Heart right ventricle (tissue), 16 donors: Measurements from ENCODE around the gene ABLIM1. TPM values are rescaled to one million over a fixed set of nuclear protein-coding genes. Genes with fewer than 3 reads are reported as not detected.

Source experiments
- ATAC-seq, 8 donors: fragments of 200-7000 bp; cut with Tn5 transposase; one replicate each; pipeline ENCODE4 v1.9.1; 2020; ENCODE audit warnings: mild to moderate bottlenecking in 8 of 8, moderate library complexity in 8 of 8, moderate number of reproducible peaks in 1 of 8
- DNase-seq, 2 donors: peaks; one replicate each; pipeline ENCODE4 v3.0.0-alpha.2; 2020
- H3K27ac ChIP-seq, 10 donors: fragments of 200-600 bp; sonication (generic) in 2 of 10; one replicate each; pipeline versions ENCODE4 v1.5.0 to v1.8.0; 2020 to 2022; ENCODE audit warnings: mild to moderate bottlenecking in 3 of 10
- H3K27me3 ChIP-seq, 7 donors: fragments of 200-600 bp; one replicate each; pipeline ENCODE4 v1.8.0; 2021 to 2022; ENCODE audit warnings: mild to moderate bottlenecking in 2 of 7
- H3K36me3 ChIP-seq, 9 donors: fragments of 200-600 bp; sonication (generic) in 1 of 9; one replicate each; pipeline versions ENCODE4 v1.5.0 to v1.8.0; 2020 to 2022; ENCODE audit warnings: mild to moderate bottlenecking in 2 of 9
- H3K4me1 ChIP-seq, 9 donors: fragments of 200-600 bp; sonication (generic) in 1 of 9; one replicate each; pipeline versions ENCODE4 v1.5.0 to v1.8.0; 2020 to 2022; ENCODE audit warnings: mild to moderate bottlenecking in 4 of 9
- H3K4me3 ChIP-seq, 10 donors: fragments of 200-600 bp; sonication (generic) in 2 of 10; one replicate each; pipeline versions ENCODE4 v1.5.0 to v1.8.0; 2020 to 2022; ENCODE audit warnings: mild to moderate bottlenecking in 7 of 10, moderate library complexity in 2 of 10
- H3K9me3 ChIP-seq, 11 donors: fragments of 200-600 bp in 10 of 11; sonication (generic) in 2 of 11; one replicate each; pipeline versions ENCODE4 v1.5.0 to v1.8.0; 2013 to 2022; ENCODE audit warnings: mild to moderate bottlenecking in 2 of 11, control low read depth in 1 of 11, moderate library complexity in 1 of 11
- WGBS, 2 donors: extraction: QIAGEN DNeasy Blood & Tissue Kit; methylation state at CpG; one replicate each; pipeline ENCODE4 v1.1.7; 2013; ENCODE audit warnings: inconsistent platforms in 1 of 2; 5-methylcytosine and 5-hydroxymethylcytosine counted together
- intact Hi-C, 10 donors: fragments of 100-400 bp; cut with DNase I; formaldehyde crosslinking; loops; one replicate each; pipeline versions ENCODE4 v1.11.1 to v1.14.2; 2022
- polyA plus RNA-seq, 2 donors: library from polyadenylated mRNA; stranded (reverse); fragments of 200-250 nt; gene quantifications; one replicate each; pipeline ENCODE4 v1.2.3, GENCODE V29; 2013
- total RNA-seq, 10 donors: library from RNA; stranded (reverse); fragmentation: NEBNext Ultra II Directional in 3 of 10; extraction: Animal tissue kit (Norgen Biotek cat#: 25700) in 3 of 10; gene quantifications; one replicate each; pipeline versions ENCODE4 v1.2.1 to v1.2.4, GENCODE V29; 2021 to 2023
- TF ChIP-seq, protein P1 (sequence below), 9 donors: fragments of 200-600 bp; sonication (generic) in 2 of 9; IDR thresholded peaks; one replicate each; pipeline versions ENCODE4 v1.5.0 to v1.8.0; 2021 to 2022; ENCODE audit warnings: antibody characterized with exemption in 9 of 9, mild to moderate bottlenecking in 5 of 9, moderate library complexity in 1 of 9
- donor health status: Arrhythmogenic right ventricular cardiomyopathy.
- donor health status: ischemic (EF 13 %, LVEDD 7.1; RV severe dilation, severe dysfunction).
- donor health status: healthy with polysubstance abuse.
- donor health status: DM: no; HTN: yes; CAD: no.
- donor health status: DM: no; HTN: no; CAD: no.
- donor health status: ischemic (EF 25% LVEDD 6.9; RV normal size, moderate dysfunction).
- donor health status: ischemic (EF 25% LVEDD 5.7; RV mildly dilated, moderate dysfunction).
- donor health status: healthy.
- donor health status: DM: yes; HTN: yes; CAD: no.
- donor health status: Ischemic cardiomyopathy.
- donor health status: ischemic (EF 35%, LVEDD 5.7; RV mildly dilated, moderate dysfunction).
- donor health status: nonischemic (EF 11% LVEDD 7.7; RV severe dilation, severe dysfunction).
- donor health status: DM: yes; HTN: yes; CAD: no.
- donor health status: PGD.
- donor health status: ischemic (EF 29% LVEDD 5.4; RV normal size, mild dysfunction).
- donor health status: nonischemic (EF 23%, LVEDD 6.1; RV moderate dilation, normal function).

ABLIM1 gene
- total and polyA plus RNA-seq, 12 donors, result 119 to 816 (median 600) TPM

DNA sequence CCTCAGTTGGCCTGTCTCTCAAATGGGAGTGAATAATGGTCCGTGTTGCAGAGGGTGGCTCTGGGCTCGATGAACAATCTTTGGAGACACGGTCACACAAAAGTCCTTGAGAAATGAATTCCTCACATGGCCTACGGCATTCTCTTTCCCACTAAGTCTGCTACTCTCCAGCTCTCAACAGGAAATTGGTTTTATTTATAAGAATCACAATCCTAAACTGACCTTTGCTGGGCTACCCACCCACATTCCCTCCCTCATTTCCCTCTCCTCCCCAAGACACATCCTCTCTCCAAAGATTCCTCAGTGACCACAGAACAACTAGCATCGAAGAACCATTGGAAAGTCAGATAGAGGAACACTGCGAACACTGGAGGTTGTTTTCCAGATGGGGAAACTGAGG, 258.5 kb downstream of the ABLIM1 start:
- Histone ChIP-seq H3K4me3 (no peak overlapping the region), H3K4me1 (peaks cover 0 to 81% (median 53%) of the 10 kb centered on the region in 9 donors)
- intact Hi-C loops, result loop anchor here in 1 of 10 donors (10.0 kb wide), 1 partner anchor 55 kb away; no protein-coding TSS in a partner anchor

DNA sequence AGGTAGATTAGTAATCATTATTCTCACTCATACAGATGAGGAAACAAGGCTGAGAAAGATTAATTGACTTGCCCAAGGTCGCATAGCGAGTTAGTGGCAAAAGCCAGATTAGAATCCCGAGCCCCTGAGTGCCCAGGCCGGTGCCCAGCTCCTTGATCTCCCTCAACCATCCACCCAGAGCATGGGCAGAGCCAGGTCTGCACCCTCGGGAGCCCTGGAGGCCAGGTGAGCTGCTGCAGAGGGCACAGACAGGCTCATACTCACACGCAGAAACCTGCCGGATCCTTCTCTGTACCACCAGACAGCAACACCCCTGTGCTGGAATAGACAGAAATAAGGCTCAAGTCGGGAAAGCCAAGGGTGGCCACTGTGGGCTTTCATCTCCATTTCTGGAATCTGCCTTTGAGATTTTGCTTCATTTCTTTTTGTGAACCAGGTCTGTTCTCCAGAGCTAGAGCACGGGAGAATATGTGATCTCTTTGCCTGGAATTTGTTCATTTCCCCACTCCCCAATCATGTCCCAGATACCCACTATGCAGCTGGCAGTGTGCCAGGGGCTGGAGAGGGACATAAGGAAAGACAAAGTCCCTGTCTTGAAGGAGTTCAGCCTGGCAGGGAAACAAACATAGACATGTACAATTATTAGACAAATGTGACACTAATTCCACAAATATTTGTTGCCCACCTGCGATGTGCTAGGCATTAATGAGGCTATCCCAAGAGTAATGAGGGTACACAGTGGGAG, 259.3 kb downstream of the ABLIM1 start:
- intact Hi-C loops, result loop anchor here in 1 of 10 donors (10.0 kb wide), 1 partner anchor 54 kb away; no protein-coding TSS in a partner anchor
- 86 to 87% methylated on average over 10 of the region's 10 CpGs for WGBS, 2 donors
- ATAC-seq (no peak), DNase-seq (no peak)
- H3K27ac ChIP-seq, result peak overlapping the region in 2 of 10 donors; percentile 34 to 51
- H3K36me3 ChIP-seq, result no peaks in the 10 kb centered on the region
- TF ChIP-seq, protein P1, sequence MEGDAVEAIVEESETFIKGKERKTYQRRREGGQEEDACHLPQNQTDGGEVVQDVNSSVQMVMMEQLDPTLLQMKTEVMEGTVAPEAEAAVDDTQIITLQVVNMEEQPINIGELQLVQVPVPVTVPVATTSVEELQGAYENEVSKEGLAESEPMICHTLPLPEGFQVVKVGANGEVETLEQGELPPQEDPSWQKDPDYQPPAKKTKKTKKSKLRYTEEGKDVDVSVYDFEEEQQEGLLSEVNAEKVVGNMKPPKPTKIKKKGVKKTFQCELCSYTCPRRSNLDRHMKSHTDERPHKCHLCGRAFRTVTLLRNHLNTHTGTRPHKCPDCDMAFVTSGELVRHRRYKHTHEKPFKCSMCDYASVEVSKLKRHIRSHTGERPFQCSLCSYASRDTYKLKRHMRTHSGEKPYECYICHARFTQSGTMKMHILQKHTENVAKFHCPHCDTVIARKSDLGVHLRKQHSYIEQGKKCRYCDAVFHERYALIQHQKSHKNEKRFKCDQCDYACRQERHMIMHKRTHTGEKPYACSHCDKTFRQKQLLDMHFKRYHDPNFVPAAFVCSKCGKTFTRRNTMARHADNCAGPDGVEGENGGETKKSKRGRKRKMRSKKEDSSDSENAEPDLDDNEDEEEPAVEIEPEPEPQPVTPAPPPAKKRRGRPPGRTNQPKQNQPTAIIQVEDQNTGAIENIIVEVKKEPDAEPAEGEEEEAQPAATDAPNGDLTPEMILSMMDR (IDR thresholded peaks at IDR 0.05), result no peak
- H3K4me1 ChIP-seq, result peaks cover 2 to 82% (median 49%) of the 10 kb centered on the region in 9 donors
- H3K9me3 ChIP-seq, result no peaks in the 10 kb centered on the region
- H3K4me3 ChIP-seq, result no peak overlapping the region
- H3K27me3 ChIP-seq, result peaks cover 0 to 47% (median 6%) of the 10 kb centered on the region in 7 donors

More for the DNA sequence above, 258.5 kb downstream of the ABLIM1 start:
- no peaks in the 10 kb centered on the region for H3K36me3 ChIP-seq
- H3K9me3 ChIP-seq, result no peaks in the 10 kb centered on the region
- TF ChIP-seq, protein P1 (IDR thresholded peaks at IDR 0.05), result no peak
- DNase-seq (no peak), ATAC-seq (no peak)
- 68 to 70% methylated on average over 6 of the region's 6 CpGs for WGBS, 2 donors
- peak overlapping the region in 5 of 10 donors; percentile 20 to 44 (median 34) for H3K27ac ChIP-seq
- peaks cover 0 to 50% (median 8%) of the 10 kb centered on the region in 7 donors for H3K27me3 ChIP-seq

DNA sequence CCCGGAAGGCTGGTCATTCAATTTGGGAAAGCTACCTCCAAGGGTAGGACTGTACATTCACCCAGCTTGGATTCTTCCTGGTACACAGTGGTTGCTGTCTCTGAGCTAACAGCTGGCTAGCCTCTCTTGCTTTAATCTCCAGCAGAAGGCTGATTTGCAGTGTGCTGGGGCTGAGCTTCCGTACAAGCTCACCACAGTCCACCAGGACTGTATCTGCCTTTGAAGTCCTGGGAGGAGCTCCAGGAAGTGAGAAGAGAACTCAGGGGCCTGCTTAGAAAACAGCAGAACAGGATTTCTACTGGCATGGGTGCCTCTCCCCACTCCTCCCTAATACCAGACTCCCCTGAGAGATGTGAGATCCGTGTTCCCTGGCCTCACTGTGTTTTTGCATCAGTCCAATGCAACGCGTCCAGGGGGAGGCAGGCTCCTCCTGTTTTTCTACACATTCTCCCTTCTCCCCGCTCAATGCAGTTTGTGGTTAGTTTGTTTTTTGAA, 260.4 kb downstream of the ABLIM1 start:
- H3K4me3 ChIP-seq, result peak overlapping the region in 5 of 10 donors; percentile 0 to 16 (median 9)
- TF ChIP-seq, protein P1 (IDR thresholded peaks at IDR 0.05), result no peak
- no peaks in the 10 kb centered on the region for H3K9me3 ChIP-seq
- DNase-seq (no peak), ATAC-seq (peak in 6 of 8 donors; percentile 40 to 56 (median 46))
- H3K4me1 ChIP-seq, result peaks cover 3 to 82% (median 50%) of the 10 kb centered on the region in 9 donors
- intact Hi-C loops, result loop anchor here in 1 of 10 donors (10.0 kb wide), 1 partner anchor 53 kb away; no protein-coding TSS in a partner anchor
- H3K36me3 ChIP-seq, result no peaks in the 10 kb centered on the region
- peak overlapping the region in 8 of 10 donors; percentile 1 to 59 (median 32) for H3K27ac ChIP-seq
- peaks cover 0 to 37% (median 6%) of the 10 kb centered on the region in 7 donors for H3K27me3 ChIP-seq
- 55 to 60% methylated on average over 6 of the region's 6 CpGs for WGBS, 2 donors

DNA sequence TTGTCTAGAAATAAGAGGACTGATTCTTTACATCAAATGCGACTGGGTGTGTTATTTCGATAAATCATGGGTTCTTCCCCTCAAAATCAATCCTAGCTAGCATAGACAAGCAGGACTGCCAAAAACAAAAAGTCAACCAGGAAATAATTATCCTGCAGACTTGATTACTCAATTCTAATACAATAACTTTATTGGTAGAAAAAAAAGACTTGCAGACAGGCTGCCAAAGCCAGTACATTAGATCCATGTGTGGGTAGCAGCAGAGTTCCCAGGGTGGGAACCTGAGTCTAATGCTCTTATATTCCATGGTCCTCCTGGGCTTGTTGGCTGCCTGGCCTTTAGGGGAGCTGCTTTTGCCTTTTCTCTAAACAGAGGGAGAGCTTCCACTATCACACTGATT, 261.6 kb downstream of the ABLIM1 start:
- Histone ChIP-seq H3K9me3 (no peaks in the 10 kb centered on the region), H3K27me3 (peaks cover 0 to 24% (median 0%) of the 10 kb centered on the region in 7 donors), H3K36me3 (no peaks in the 10 kb centered on the region), H3K4me1 (peaks cover 3 to 81% (median 44%) of the 10 kb centered on the region in 9 donors), H3K27ac (peak overlapping the region in 1 of 10 donors; percentile 10), H3K4me3 (no peak overlapping the region)
- no peak for DNase-seq
- WGBS, 2 donors, result 86 to 95% methylated on average over 2 of the region's 2 CpGs
- TF ChIP-seq, protein P1 (IDR thresholded peaks at IDR 0.05), result no peak
- no peak for ATAC-seq
- intact Hi-C loops, result loop anchor here in 1 of 10 donors (10.0 kb wide), 1 partner anchor 52 kb away; no protein-coding TSS in a partner anchor
